ENCODE measurements around the gene PDE4B. TPM values are rescaled to one million over a fixed set of nuclear protein-coding genes. Genes with fewer than 3 reads are reported as not detected.

The PDE4B gene
- total RNA-seq, 4 donors from 2014 or later: 5.5 to 13.6 (median 9.3) TPM

GRCh38 chr1:66333466-66334199 lies 540.9 kb downstream of the PDE4B start:
- 29 to 33% methylated on average over 4 of the region's 4 CpGs for WGBS, 2 donors
- DNase-seq (ENCODE audit: low spot score in 2 of 2): no peak
- TF ChIP-seq POLR2A (IDR thresholded peaks at IDR 0.05): no peak
- TF ChIP-seq, protein P1, sequence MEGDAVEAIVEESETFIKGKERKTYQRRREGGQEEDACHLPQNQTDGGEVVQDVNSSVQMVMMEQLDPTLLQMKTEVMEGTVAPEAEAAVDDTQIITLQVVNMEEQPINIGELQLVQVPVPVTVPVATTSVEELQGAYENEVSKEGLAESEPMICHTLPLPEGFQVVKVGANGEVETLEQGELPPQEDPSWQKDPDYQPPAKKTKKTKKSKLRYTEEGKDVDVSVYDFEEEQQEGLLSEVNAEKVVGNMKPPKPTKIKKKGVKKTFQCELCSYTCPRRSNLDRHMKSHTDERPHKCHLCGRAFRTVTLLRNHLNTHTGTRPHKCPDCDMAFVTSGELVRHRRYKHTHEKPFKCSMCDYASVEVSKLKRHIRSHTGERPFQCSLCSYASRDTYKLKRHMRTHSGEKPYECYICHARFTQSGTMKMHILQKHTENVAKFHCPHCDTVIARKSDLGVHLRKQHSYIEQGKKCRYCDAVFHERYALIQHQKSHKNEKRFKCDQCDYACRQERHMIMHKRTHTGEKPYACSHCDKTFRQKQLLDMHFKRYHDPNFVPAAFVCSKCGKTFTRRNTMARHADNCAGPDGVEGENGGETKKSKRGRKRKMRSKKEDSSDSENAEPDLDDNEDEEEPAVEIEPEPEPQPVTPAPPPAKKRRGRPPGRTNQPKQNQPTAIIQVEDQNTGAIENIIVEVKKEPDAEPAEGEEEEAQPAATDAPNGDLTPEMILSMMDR (IDR thresholded peaks at IDR 0.05): no peak
- intact Hi-C loops (cut with DNase I; ENCODE audit: low total_unique reads): no loop called here
- H3K4me3 ChIP-seq (ENCODE audit: low read depth, poor library complexity, severe bottlenecking): no peak overlapping the region

- 56 to 61% methylated on average over 2 of the region's 2 CpGs for WGBS, 2 donors
- TF ChIP-seq, protein P1 (IDR thresholded peaks at IDR 0.05): no peak
- no peak for TF ChIP-seq POLR2A (IDR thresholded peaks at IDR 0.05)
- intact Hi-C loops (cut with DNase I; ENCODE audit: low total_unique reads): no loop called here
- no peak overlapping the region for H3K4me3 ChIP-seq (ENCODE audit: low read depth, poor library complexity, severe bottlenecking)
- no peak for DNase-seq (ENCODE audit: low spot score in 2 of 2)
These were observed 541.6 kb downstream of the PDE4B start for GRCh38 chr1:66334318-66334717.

DNA sequence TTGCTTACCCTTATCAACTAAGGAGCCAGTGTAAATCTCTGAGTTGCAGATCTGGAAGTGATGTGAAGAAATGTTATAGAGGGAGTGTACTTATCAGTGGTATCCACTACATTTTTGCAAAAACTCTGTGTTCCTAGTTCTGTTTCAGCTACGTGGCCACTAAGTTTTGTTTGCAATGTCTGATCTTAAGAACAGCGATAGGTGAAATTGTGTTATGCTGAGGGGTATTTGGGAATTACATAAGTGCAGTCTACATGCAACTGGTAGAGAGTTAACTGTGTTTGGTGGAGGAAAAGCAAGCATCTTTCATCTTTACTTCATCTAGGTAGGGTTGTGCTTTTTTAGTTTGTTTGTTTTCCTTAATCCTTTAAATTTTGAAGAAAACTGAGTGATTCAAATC lies 542.4 kb downstream of the PDE4B start:
- no peak overlapping the region for H3K4me3 ChIP-seq (ENCODE audit: low read depth, poor library complexity, severe bottlenecking)
- intact Hi-C loops (cut with DNase I; ENCODE audit: low total_unique reads): no loop called here

GRCh38 chr1:66335859-66336640 lies 543.4 kb downstream of the PDE4B start:
- no peak for TF ChIP-seq POLR2A (IDR thresholded peaks at IDR 0.05)
- TF ChIP-seq, protein P1 (IDR thresholded peaks at IDR 0.05): no peak
- peak; percentile 77 to 92 for DNase-seq (ENCODE audit: low spot score in 2 of 2)
- intact Hi-C loops (cut with DNase I; ENCODE audit: low total_unique reads): no loop called here

More for the DNA sequence above, 542.4 kb downstream of the PDE4B start:
- no peak for DNase-seq (ENCODE audit: low spot score in 2 of 2)
- 63 to 64% methylated on average over 2 of the region's 2 CpGs for WGBS, 2 donors
- TF ChIP-seq, protein P1 (IDR thresholded peaks at IDR 0.05): no peak
- no peak for TF ChIP-seq POLR2A (IDR thresholded peaks at IDR 0.05)

DNA sequence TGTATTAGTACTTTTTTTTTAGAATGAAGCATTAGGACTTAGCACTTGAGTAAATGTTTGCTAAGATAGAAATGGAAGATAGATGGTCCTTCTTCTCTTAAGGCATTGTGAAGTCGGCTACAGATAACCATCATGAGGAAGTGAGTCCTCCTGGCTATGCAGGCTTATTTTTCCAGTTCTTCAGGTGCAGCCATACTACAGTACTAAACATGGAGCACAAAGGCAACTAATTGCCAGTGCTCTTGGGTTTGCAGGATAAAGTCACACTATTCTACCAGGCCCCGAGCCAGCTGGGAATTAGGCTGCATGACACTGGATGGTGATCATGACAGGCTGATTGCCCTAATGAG lies 543.9 kb downstream of the PDE4B start:
- no peak for DNase-seq (ENCODE audit: low spot score in 2 of 2)
- intact Hi-C loops (cut with DNase I; ENCODE audit: low total_unique reads): no loop called here
- H3K4me3 ChIP-seq (ENCODE audit: low read depth, poor library complexity, severe bottlenecking): no peak overlapping the region
- 62 to 67% methylated on average over 2 of the region's 2 CpGs for WGBS, 2 donors
- TF ChIP-seq POLR2A (IDR thresholded peaks at IDR 0.05): no peak

More at GRCh38 chr1:66335859-66336640, 543.4 kb downstream of the PDE4B start:
- no peak overlapping the region for H3K4me3 ChIP-seq (ENCODE audit: low read depth, poor library complexity, severe bottlenecking)
- 28 to 35% methylated on average over 10 of the region's 10 CpGs for WGBS, 2 donors

DNA sequence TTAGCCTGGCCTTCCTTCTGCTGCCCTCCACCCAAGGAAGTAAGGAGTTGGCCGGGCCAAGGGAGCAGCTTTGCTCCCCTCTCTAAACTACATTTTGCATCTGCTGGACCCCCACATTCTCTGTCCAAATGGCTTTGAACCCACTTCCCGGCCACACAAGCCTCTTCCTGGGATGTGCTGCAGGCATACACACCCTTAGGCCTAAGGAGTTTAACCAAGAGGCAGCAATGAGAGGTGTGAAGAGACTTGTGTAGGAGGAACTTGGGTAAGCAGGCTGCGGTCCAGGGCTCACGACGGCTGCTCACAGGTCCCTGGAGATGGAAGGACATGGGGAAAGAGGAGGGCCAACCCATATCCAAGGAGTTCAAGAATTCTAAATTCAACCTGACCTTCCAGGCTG lies 544.6 kb downstream of the PDE4B start:
- TF ChIP-seq, protein P1 (IDR thresholded peaks at IDR 0.05): no peak
- TF ChIP-seq POLR2A (IDR thresholded peaks at IDR 0.05): no peak
- H3K4me3 ChIP-seq (ENCODE audit: low read depth, poor library complexity, severe bottlenecking): no peak overlapping the region
- 70 to 73% methylated on average over 5 of the region's 5 CpGs for WGBS, 2 donors
- DNase-seq (ENCODE audit: low spot score in 2 of 2): no peak
- intact Hi-C loops (cut with DNase I; ENCODE audit: low total_unique reads): no loop called here

Data from lower leg skin (tissue), 4 donors.